Islet precursor cell (in vitro differentiated cells): ENCODE measurements around the gene KCNJ16.

Source experiments
- DNase-seq: peaks from one replicate; pipeline ENCODE4 v3.0.0-alpha.2; 2018

KCNJ16 gene

DNA sequence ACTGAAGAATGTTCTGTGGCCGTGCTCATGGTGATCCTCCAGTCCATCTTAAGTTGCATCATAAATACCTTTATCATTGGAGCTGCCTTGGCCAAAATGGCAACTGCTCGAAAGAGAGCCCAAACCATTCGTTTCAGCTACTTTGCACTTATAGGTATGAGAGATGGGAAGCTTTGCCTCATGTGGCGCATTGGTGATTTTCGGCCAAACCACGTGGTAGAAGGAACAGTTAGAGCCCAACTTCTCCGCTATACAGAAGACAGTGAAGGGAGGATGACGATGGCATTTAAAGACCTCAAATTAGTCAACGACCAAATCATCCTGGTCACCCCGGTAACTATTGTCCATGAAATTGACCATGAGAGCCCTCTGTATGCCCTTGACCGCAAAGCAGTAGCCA, 57.5 kb downstream of the KCNJ16 start:
- no peak for DNase-seq

- no peak for DNase-seq
Measured at GRCh38 chr17:70134042-70134441, 59.0 kb downstream of the KCNJ16 start.

DNA sequence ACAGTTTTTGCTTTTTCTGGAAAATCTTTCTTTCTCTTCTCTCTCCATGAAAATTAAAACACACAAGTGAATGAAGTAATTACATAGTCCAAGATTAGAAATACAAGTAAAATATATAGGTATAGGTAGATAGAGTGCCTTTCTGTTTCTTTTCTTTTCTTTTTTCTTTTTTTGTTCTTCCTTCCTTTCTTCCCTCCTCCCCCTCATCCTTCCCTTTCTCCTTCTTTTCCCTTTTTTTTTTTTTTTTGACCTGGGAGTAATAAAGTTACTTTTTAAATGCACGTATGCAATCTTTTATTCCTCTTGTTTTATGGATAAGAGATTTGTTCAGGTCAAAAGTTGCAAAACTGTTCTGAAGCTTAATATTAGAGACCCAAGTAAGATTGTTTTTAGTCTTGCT, 59.8 kb downstream of the KCNJ16 start:
- no peak for DNase-seq

DNA sequence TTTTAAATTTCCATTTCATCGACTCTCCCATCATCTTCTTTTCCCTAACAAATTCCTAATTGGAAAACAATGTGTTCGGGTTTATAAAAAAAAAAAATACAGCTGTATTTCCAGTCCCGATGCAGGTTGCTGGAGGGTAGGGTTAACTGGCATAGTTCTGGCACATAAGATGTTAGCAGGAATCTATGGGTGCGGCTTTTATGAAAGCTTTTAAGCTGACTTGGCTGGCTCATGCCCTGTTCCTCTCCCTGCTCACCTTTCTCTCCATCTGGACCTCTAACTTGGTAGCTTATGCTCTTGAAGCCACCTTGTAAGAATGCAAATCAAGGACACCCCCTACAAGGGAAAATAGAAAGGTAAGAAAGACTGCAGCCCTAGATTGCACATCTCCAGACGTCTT, 61.1 kb downstream of the KCNJ16 start:
- DNase-seq: no peak

DNA sequence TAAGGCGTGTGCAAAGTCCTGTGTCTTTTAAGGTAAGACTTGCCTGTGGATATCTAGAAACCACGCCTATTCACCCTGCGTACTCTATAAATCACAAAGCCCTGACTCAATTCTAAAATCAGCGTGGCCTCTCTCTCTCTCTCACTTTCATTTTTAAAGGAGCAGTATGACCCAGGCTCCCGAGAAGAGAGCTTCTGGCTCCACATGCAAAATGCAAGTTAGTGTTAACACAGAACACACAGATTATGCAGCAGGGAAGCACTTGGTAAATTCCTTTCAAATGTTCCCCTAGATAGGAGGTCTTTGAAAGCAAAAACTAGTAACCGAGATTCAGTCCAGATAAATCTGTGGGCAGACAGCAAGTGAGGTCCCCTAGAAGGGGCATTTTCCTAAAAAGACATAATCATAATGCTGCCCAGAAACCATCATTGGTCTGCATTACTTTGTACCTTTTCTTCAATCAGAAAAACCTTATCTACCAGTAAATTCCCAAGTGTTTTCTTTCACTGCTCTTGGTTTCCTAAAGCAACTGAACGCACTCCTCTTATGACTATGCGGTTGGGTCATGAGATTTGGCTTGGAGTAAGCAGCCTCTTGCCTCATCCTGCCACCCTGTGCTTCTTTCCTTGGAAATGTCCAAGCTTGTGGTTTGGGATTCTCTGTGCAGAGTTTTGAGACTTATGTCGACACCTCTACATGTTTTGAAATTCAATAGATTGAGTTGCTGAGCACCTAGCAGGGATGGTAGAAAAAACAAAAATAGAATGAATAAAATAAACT, 62.6 kb downstream of the KCNJ16 start:
- DNase-seq: peak; percentile 61

DNA sequence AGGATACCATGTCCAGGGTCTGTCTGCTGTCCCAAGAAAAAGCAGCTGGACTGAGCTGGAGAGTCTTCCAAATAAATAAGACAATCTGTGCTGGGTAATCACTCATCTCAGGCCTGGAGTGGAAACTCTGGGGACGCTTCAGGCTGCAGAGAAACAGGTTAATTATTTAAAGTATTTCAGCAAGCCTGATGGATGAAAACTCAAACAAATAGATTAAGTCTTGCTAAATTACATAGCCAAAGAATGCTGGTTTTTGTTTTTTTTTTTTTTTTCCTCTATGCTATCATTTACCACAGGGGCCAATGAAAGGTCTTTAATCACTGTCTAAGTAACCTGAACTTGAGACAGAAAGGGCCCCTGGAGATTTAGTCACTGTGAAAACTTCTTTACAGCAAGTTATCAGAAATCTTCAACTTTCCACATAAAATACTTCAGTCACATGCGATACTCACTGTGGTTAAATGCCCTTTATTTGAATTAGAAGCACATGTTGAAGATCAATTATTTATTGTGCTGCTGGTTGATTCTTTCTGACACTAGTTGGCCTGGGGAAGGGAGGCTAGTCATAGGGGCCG, 63.4 kb downstream of the KCNJ16 start:
- DNase-seq: no peak

DNA sequence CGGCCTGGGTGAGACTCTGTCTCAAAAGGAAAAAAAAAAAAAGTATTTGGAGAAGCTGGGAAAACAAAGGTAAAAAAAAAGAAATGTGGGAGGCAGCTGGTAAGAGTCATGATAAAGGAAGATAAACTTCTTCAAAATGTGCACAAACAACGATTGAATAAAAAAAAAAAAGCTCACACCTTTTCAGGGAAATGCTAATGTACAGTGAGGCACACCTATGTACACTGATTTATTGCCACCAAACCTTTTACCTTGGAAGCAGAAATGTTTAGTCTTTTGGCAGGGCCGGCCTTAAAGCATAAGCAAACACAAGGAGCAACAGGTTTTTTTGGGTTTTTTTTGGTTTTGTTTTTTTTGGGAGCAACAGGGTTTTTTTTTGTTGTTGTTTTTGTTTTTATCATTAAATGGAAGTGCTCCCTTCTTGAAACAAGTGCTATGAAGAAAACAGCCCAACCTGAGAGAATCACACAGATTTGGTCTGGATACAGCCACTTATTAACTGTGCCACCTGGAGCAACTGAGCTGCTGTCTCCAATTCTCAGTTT, 64.5 kb downstream of the KCNJ16 start:
- DNase-seq: no peak

DNA sequence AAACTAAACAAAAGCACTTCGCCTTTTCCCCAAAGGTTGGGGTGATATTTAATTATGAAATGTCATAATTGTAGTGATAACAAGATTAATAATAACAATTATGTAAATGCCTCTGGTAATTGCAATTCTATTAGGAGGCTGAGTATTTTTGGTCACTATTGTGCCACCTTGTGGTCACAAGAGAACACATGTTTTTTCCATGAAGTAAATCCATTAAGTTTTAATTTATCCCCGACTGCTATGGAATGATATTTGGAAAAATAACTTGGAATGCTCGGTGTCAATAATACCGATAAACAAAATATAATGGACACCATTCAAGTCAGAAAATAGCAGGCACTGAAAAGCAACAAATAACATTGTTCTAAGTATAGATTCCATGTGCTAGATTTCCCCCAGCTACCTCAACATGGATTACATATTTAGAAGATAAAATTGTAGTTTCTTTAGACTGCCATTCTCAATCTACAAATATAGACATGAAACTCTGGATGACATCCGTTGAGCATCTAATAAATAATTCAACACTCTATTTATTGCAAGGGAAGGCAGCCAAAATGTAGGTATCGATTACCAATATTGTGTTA, 69.3 kb downstream of the KCNJ16 start:
- no peak for DNase-seq

DNA sequence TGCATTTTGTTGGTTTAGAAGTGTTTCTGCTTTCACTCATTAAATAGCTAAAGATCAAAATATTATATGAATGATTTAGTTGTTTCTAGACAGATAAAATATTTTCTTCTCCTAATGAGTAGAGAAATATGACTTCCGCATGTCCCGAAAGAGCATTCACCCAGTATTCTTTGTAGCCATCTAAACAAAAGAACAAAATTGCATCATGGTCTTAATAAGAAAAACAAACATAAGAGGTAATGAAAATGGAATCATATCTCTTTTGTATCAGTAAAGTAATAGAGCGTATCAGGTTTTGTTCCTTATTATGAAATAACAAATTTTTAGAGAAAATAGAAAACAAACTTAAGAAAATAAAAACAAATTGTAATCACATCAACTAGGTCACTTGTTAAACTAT, 78.2 kb downstream of the KCNJ16 start:
- no peak for DNase-seq

- no peak for DNase-seq
Measured at GRCh38 chr17:70157151-70157550, 82.1 kb downstream of the KCNJ16 start.

GRCh38 chr17:70158180-70158579, 83.2 kb downstream of the KCNJ16 start:
- DNase-seq: no peak

- DNase-seq: no peak
Measured at GRCh38 chr17:70158591-70158990, 83.6 kb downstream of the KCNJ16 start.

DNA sequence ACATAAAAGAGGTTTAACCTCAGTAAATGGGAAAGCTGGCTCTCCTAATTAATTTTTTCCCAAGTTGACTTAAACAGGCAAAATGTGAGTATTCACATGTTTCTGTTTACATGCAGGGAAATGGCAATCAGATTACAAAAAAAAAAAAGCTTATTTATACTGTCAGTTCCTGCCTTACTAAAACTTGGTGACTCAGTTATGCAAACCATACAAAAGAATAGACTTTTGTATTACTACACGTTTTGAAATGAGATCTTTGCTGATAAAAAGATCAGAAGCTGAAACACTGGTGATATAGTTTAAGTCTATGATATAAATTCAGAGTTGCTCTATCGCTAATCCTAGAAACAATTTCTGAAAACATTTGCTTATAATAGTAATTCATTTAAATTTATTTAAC, 85.0 kb downstream of the KCNJ16 start:
- no peak for DNase-seq

DNA sequence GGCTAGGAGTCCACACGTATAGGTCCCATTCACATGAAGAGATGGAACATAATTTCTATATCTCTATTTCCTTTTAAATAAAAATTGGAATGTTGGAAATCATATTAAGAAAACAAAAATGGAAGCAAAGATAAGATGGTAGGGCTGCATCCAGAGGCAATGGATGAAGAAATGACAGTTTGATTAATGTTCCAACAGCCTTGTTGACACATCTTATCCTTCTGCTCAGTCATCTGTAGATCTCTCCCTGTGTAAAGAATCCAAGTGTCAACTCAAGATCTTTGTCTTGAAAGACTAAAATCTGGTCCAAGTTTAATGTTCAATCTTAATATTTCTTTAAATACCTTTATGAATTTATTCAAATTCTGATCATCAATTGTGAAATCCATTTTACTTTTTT, 86.5 kb downstream of the KCNJ16 start:
- DNase-seq: no peak

DNA sequence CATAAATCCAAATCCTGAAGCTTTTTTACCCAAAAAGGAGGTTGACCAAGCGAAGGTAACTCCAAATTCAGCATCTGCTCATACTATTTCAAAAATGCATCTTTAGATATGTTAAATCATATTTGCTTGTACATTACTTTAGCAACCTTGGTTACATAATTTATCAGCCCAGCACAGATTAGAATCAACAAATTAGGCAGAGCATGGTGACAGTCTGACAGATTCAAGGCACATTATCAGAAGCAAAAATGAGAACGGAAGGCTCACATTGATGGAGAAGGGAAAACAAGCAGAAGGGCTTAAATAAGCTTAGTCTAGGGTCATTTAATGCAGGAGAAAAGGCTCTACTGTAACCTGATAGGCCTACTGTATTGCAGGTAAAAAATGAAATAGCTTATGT, 90.4 kb downstream of the KCNJ16 start:
- no peak for DNase-seq

- DNase-seq: no peak
Measured at GRCh38 chr17:70166615-70167014, 91.6 kb downstream of the KCNJ16 start.

DNA sequence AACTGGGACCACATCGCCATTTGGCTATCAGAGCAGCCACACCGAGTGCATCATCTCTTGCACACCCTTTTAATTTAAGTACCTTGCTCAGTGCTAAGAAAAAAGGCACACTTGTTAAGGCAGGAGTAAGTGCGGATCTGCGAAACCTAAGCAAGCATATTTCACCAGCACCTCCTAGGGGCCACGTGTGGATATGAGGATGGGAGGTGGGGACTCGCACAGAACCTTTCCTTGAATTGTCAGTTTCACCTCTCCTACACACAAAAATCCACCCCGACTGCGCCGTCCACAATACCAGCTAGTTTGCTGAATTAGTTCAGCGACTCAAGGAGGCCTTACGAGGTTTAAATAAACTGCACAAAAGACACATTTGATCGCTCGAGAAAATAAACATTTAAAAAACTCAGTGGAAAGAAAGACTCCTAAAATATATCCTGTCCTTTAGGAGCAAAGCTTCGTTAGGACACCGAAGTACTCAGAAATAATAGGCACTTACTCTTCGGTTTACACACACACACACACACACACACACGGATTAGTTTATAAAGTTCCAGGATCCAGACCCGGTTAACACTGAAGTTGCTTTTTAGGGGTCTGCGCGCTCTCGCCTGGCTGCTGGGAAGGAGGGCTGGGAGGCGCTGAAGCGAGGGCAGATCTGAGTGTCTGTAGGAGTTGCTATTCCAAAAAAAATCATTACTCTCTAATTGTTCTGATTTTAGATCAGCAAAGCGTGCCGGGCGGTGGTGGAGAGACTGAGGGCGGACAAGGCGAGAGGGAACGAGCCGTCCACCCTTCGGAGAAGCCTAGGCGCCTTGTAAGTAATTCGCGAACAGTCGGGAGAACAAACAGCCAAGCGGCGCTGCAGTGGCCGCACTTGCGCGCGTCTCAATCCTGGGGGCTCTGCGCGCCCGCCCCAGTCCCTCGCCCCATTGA, 93.3 kb downstream of the KCNJ16 start:
- DNase-seq: peak; percentile 92

DNA sequence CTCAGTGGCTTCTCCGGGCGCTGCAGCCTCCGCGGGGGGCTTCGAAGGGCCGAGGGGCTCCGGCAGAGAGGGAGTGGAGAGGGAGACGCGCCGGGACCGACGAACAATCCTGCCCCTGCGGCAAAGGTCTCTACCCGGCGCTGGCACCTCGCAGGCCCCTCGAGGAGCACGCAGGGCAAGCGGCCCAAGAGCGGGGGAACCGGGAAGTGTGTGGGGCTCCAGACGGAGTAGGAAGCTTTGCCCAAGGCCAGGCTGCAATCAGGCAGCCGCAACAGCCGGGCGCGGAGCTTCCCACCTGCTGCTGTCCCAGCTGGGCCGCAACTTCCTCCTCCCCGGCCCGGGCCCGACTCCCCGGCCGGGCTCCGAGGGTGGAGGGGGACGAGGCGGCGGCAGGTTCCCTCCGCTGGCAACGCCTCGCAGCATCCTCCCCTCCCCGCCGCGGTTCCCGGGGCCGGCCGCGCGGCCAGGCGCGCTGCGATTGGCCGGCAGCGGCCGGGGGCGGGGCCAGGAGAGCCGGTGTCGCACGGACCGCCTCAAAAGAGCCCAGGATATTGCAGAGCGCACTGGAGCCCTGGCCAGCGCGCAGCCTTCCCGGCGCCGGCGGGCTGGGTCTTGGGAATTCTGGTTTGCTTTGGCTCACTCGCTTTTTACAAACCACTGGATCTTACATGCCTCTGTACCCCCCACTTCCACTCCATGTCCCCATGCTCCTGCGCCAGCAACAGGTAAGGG, 94.1 kb downstream of the KCNJ16 start, which contains the start of gene KCNJ2:
Gene KCNJ2 (plus strand): TSS at position 556 of the 732 bp plus-strand sequence. CDS start 5,508 bp downstream, outside the sequence.
- peak; percentile 98 for DNase-seq

DNA sequence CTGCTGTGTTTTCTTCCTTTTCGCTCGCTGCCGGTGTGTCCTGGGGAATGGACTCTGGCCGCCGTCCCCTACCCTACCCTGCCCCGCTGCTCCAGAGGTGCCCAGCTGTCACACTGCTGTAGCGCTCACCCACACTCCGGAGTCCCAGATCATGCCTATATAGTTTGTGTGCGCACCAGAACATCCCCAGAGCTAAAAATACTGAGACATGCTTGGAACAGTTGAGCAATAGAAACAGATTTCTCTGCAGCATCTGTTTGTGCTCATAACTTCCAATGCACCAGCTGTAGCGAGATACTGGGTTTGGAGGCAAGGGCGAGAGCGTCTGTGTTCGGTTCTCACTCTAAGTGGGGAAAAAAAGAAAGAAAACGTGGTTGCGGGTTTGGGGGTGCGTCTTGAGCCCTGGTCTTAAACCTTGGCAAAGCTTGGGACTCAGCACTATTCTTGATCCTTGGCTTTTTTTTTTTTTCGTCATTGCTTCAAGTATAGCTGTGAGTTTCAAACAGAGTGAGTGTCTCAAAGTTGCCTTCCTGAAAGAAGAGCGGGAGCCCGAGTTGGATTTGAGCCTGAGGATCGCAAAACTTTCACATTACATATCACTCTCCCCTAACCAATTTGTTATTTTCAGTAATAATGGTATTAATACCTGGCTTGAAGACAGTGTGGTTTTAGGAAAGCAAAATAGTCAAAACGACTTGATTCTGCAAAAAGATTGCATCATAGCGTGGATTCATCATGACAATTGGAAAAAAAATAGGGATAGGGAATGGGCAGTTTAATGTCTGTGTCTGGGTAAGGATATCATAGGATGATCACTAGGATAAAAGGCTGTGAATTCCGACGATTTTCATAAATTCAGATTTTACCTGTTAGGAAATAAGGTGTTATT, 94.9 kb downstream of the KCNJ16 start:
- DNase-seq: no peak

- peak; percentile 65 for DNase-seq
Measured at GRCh38 chr17:70171159-70171558, 96.1 kb downstream of the KCNJ16 start.

- DNase-seq: no peak
Measured at GRCh38 chr17:70172449-70172848, 97.4 kb downstream of the KCNJ16 start.
